ENCODE data around the gene TPPP.

DNA sequence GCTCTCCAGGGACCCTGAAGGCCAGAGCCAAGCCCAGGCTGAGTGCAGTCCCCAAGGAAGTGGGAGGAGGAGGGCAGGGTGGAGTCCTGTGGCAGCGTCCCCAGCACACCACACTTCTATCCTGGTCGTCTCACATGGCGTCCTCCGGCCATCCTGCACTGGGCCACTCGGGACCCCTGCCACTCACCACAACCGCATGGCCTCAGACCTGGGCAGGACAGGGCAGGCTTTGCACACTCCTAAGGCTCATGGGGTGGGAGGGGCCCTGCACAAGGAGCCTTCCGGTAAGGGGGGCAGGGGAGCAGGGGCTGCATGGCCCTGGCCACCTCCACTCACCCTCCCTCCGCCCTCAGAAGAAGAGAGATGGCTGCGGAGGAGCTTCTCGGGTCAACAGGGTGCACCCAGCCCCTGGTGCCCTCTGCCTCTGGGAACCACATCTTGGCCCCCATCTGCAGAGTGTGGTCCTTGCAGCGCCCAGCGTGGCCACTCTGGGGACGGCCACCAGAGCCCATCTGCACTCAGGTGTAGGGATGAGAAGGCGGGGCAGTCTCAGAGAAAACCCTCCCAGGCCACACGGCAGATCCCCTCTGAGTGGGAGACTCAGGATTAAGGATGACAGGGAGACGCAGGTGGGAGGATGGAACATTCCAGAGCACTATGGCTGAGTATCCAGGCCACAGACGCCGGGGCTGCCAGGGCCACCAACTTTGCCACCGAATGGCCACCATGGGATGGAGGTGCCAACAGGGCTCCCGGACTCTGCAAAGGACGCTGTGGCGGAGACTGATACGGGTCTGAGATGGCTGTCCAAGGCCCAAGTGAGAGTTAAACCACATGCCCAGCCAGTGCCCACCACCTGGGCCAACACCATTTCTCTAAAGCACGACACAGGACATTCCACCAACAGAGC is 7.6 kb downstream of the TPPP start:
- TF ChIP-seq, protein P1, sequence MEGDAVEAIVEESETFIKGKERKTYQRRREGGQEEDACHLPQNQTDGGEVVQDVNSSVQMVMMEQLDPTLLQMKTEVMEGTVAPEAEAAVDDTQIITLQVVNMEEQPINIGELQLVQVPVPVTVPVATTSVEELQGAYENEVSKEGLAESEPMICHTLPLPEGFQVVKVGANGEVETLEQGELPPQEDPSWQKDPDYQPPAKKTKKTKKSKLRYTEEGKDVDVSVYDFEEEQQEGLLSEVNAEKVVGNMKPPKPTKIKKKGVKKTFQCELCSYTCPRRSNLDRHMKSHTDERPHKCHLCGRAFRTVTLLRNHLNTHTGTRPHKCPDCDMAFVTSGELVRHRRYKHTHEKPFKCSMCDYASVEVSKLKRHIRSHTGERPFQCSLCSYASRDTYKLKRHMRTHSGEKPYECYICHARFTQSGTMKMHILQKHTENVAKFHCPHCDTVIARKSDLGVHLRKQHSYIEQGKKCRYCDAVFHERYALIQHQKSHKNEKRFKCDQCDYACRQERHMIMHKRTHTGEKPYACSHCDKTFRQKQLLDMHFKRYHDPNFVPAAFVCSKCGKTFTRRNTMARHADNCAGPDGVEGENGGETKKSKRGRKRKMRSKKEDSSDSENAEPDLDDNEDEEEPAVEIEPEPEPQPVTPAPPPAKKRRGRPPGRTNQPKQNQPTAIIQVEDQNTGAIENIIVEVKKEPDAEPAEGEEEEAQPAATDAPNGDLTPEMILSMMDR (IDR thresholded peaks at IDR 0.05; ENCODE audit: insufficient read depth, low read depth, low read length): no peak
- TF ChIP-seq EZH2 (IDR thresholded peaks at IDR 0.05; ENCODE audit: insufficient read depth, low read length): no peak

Measured in astrocyte (in vitro differentiated cells and primary cell).